ENCODE measurements around the gene VCX2.
"Not testable (repeated sequence)": the region's sequence is repeated elsewhere in the genome, so short reads cannot be mapped to it uniquely, and the experiment has no call there.

VCX2 gene

GRCh38 chrX:8121391-8121790 lies 49.7 kb downstream of the VCX2 start:
- not testable (repeated sequence) for DNase-seq
